IMR-90 (cell line): ENCODE measurements around the gene FAM216B. TPM values are rescaled to one million over a fixed set of nuclear protein-coding genes. Genes with fewer than 3 reads are reported as not detected.

Experiments
- ATAC-seq: fragments of 200-7000 bp; cut with Tn5 transposase; 2 replicates; pipeline ENCODE4 v1.9.1; 2020; ENCODE audit warnings: low read depth, mild to moderate bottlenecking, moderate library complexity
- BruUV-seq: library from RNA; stranded (reverse); fragments of 400-500 nt; replicated peaks from 2 replicates; lab custom pipeline; 2021; lab: Mats Ljungman, UMichigan
- CTCF ChIA-PET: fragments of 300-600 bp; formaldehyde crosslinking; extraction: SDS; loops from one replicate; lab custom pipeline; 2021; ENCODE audit warnings: antibody characterized with exemption; lab: Yijun Ruan, JAX
- POLR2A ChIA-PET: fragments of 300-600 bp; sonication (Branson Sonifier 250); formaldehyde crosslinking; loops from one replicate; lab custom pipeline; 2022; ENCODE audit warnings: antibody characterized with exemption; ENCODE audit not compliant: unreplicated experiment; lab: Charles Lee
- DNase-seq: peaks from one replicate; pipeline ENCODE4 v3.0.0; 2013
- H2AFZ ChIP-seq: replicated peaks from 2 replicates; pipeline ENCODE3; 2013; ENCODE audit warnings: low read length, mild to moderate bottlenecking; ENCODE audit not compliant: poor library complexity
- H2AK5ac ChIP-seq: 2 replicates; pipeline ENCODE4 v1.6.1; 2013; ENCODE audit warnings: low read depth, low read length, inconsistent platforms
- H2AK9ac ChIP-seq: replicated peaks from 2 replicates; pipeline ENCODE3; 2013; ENCODE audit warnings: mild to moderate bottlenecking, low read depth, low read length, moderate library complexity; ENCODE audit not compliant: poor library complexity
- H2BK120ac ChIP-seq: 2 replicates; pipeline ENCODE4 v1.6.1; 2013; ENCODE audit warnings: low read depth, low read length, inconsistent platforms
- H2BK15ac ChIP-seq: 3 replicates; pipeline ENCODE4 v1.6.1; 2013; ENCODE audit warnings: low read depth, low read length, inconsistent platforms
- H2BK20ac ChIP-seq: 2 replicates; pipeline ENCODE4 v1.6.1; 2013; ENCODE audit warnings: low read depth, mild to moderate bottlenecking, inconsistent platforms, low read length, moderate library complexity
- H2BK5ac ChIP-seq: 2 replicates; pipeline ENCODE4 v1.6.1; 2013; ENCODE audit warnings: mild to moderate bottlenecking, low read depth, low read length, inconsistent platforms; ENCODE audit not compliant: poor library complexity, severe bottlenecking
- H3K14ac ChIP-seq: replicated peaks from 2 replicates; pipeline ENCODE4 v1.6.1; 2013; ENCODE audit warnings: low read depth, low read length, inconsistent platforms
- H3K18ac ChIP-seq: 2 replicates; pipeline ENCODE4 v1.6.1; 2013; ENCODE audit warnings: low read depth, low read length, control low read depth
- H3K23ac ChIP-seq: 2 replicates; pipeline ENCODE4 v1.6.1; 2013; ENCODE audit warnings: low read depth, low read length, inconsistent platforms
- H3K27ac ChIP-seq: 2 replicates; pipeline ENCODE4 v1.5.1; 2013; ENCODE audit warnings: mild to moderate bottlenecking, control low read depth, low read length; ENCODE audit not compliant: insufficient read depth
- H3K27me3 ChIP-seq: 2 replicates; pipeline ENCODE4 v1.6.1; 2013; ENCODE audit warnings: low read length; ENCODE audit not compliant: control insufficient read depth, insufficient read depth
- H3K36me3 ChIP-seq: 2 replicates; pipeline ENCODE4 v1.6.1; 2013; ENCODE audit warnings: low read length, mixed read lengths; ENCODE audit not compliant: control insufficient read depth, insufficient read depth
- H3K4ac ChIP-seq: 2 replicates; pipeline ENCODE4 v1.6.1; 2013; ENCODE audit warnings: low read depth, low read length, inconsistent platforms
- H3K4me1 ChIP-seq: 2 replicates; pipeline ENCODE4 v1.6.1; 2013; ENCODE audit warnings: low read length, mixed read lengths; ENCODE audit not compliant: control insufficient read depth, insufficient read depth
- H3K4me2 ChIP-seq: 2 replicates; pipeline ENCODE4 v1.6.1; 2013; ENCODE audit warnings: low read depth, mild to moderate bottlenecking, control low read depth, low read length, moderate library complexity
- H3K4me3 ChIP-seq: 2 replicates; pipeline ENCODE4 v1.5.1; 2013; ENCODE audit warnings: low read depth, mild to moderate bottlenecking, control low read depth, low read length, moderate library complexity; ENCODE audit not compliant: insufficient read depth
- H3K56ac ChIP-seq: 2 replicates; pipeline ENCODE4 v1.6.1; 2013; ENCODE audit warnings: low read length, inconsistent platforms; ENCODE audit not compliant: insufficient read depth; ENCODE audit errors: extremely low read depth
- H3K79me1 ChIP-seq, 2 experiments: 2 replicates each; pipeline ENCODE4 v1.6.1; 2013; ENCODE audit warnings: low read length in 2 of 2, inconsistent platforms in 1 of 2, low read depth in 1 of 2
- H3K9ac ChIP-seq: 2 replicates; pipeline ENCODE4 v1.6.1; 2013; ENCODE audit warnings: low read depth, low read length, control low read depth
- H3K9me1 ChIP-seq: 2 replicates; pipeline ENCODE4 v1.6.1; 2013; ENCODE audit warnings: low read length, inconsistent platforms; ENCODE audit not compliant: insufficient read depth
- H3K9me3 ChIP-seq: 2 replicates; pipeline ENCODE4 v1.6.1; 2013; ENCODE audit warnings: low read length; ENCODE audit not compliant: control insufficient read depth, insufficient read depth
- H4K20me1 ChIP-seq: 2 replicates; pipeline ENCODE4 v1.6.1; 2013; ENCODE audit warnings: low read length, inconsistent platforms; ENCODE audit not compliant: insufficient read depth
- H4K5ac ChIP-seq: 2 replicates; pipeline ENCODE4 v1.6.1; 2013; ENCODE audit warnings: mild to moderate bottlenecking, low read depth, low read length, control low read depth
- H4K8ac ChIP-seq, 2 experiments: 2 replicates each; pipeline ENCODE4 v1.6.1; 2013; ENCODE audit warnings: low read depth in 2 of 2, low read length in 2 of 2, control low read depth in 1 of 2, inconsistent platforms in 1 of 2
- H4K91ac ChIP-seq: 2 replicates; pipeline ENCODE4 v1.6.1; 2013; ENCODE audit warnings: low read depth, low read length, inconsistent platforms; ENCODE audit not compliant: insufficient read depth
- MAFK ChIP-seq: IDR thresholded peaks from 2 replicates; pipeline ENCODE4 v1.6.1; 2012; ENCODE audit warnings: low read depth, low read length, improper control_type of control experiment
- USF2 ChIP-seq: fragments of 150-350 bp; IDR thresholded peaks from 2 replicates; pipeline ENCODE4 v1.6.1; 2017; ENCODE audit warnings: mild to moderate bottlenecking, antibody characterized with exemption, low read length, low read depth
- WGBS, 2 experiments: methylation state at CpG; one replicate each; pipeline versions ENCODE4 v1.1.5 to v1.1.7; 2013; ENCODE audit warnings: missing lambda C conversion rate in 2 of 2; ENCODE audit not compliant: insufficient read length in 1 of 2; ENCODE audit errors: extremely low coverage in 2 of 2; 5-methylcytosine and 5-hydroxymethylcytosine counted together
- dilution Hi-C: fragments of 300-500 bp; cut with HindIII; formaldehyde crosslinking; loops from one replicate; pipeline ENCODE4 v1.14.3; 2018; ENCODE audit warnings: low sequenced_read_pairs; ENCODE audit not compliant: unreplicated experiment
- in situ Hi-C: fragments of 300-500 bp; cut with MboI; formaldehyde crosslinking; loops from 3 replicates; pipeline ENCODE4 v1.14.3; 2019; ENCODE audit warnings: low sequenced_read_pairs, inconsistent platforms, mixed read lengths
- intact Hi-C: fragments of 100-400 bp; cut with micrococcal nuclease; formaldehyde crosslinking; loops from 2 replicates; pipeline ENCODE4 v1.10.0; 2022
- polyA plus RNA-seq, 3 experiments: library from polyadenylated mRNA; depleted of rRNA; stranded (reverse); fragments of >200 nt; gene quantifications; 2 replicates each; pipeline ENCODE4 v1.2.3, GENCODE V29; 2012; ENCODE audit warnings: low replicate concordance in 1 of 3
- total RNA-seq: library from RNA; depleted of rRNA; stranded (reverse); fragments of >200 nt; gene quantifications from 2 replicates; pipeline ENCODE4 v1.2.3, GENCODE V29; 2012

FAM216B gene
- total and polyA plus RNA-seq, 2 of the 4 experiments (the other 2 are of a cell fraction): not detected

GRCh38 chr13:42740753-42741152, 40.6 kb upstream of the FAM216B start:
- CTCF ChIA-PET: no interaction called here
- dilution Hi-C loops: no loop called here

More at GRCh38 chr13:42740753-42741152, 40.6 kb upstream of the FAM216B start:
- no CpG with 5 or more reads among the region's 1 CpG for WGBS, 2 experiments
- in situ Hi-C loops (no loop called here), intact Hi-C loops (no loop called here)
- Histone ChIP-seq H3K23ac (no peak overlapping the region), H3K14ac (no peak overlapping the region), H3K4me3 (no peak overlapping the region), H4K5ac (no peak overlapping the region), H3K4me2 (no peak overlapping the region), H3K18ac (no peak overlapping the region), H2AK5ac (no peak overlapping the region), H3K36me3 (no peaks in the 10 kb centered on the region), H2AFZ (no peak overlapping the region), H4K20me1 (no peaks in the 10 kb centered on the region), H3K9ac (no peak overlapping the region), H3K9me1 (no peaks in the 10 kb centered on the region), H4K8ac (no peak overlapping the region), H2BK120ac (no peak overlapping the region), H4K91ac (no peak overlapping the region), H3K56ac (no peak overlapping the region), H2BK5ac (no peak overlapping the region), H3K79me1 (no peaks in the 10 kb centered on the region), H3K4ac (no peak overlapping the region), H2BK15ac (no peak overlapping the region), H3K4me1 (peaks cover 3% of the 10 kb centered on the region), H2AK9ac (no peak overlapping the region), H3K9me3 (no peaks in the 10 kb centered on the region), H3K27me3 (no peaks in the 10 kb centered on the region), H2BK20ac (no peak overlapping the region), H3K27ac (no peak overlapping the region)
- no peak for DNase-seq
- no TSS peak for BruUV-seq
- POLR2A ChIA-PET: no interaction called here
- ATAC-seq: no peak
- no peak for TF ChIP-seq MAFK
- TF ChIP-seq USF2: peak; percentile 65
